SK-N-SH (cell line): Measurements from ENCODE around the gene RND2. TPM values are rescaled to one million over a fixed set of nuclear protein-coding genes. Genes with fewer than 3 reads are reported as not detected.
A peak's percentile ranks its signal among the peaks of the same experiment; 100 is the strongest.

Experiments used
- CTCF ChIA-PET: fragments of 300-600, 350-600 bp; formaldehyde crosslinking; extraction: SDS; loops from one replicate; lab custom pipeline; 2021; lab: Yijun Ruan, JAX
- POLR2A ChIA-PET: fragments of 350-600 bp; sonication (Branson Sonifier 250); formaldehyde crosslinking; extraction: SDS; loops from one replicate; lab custom pipeline; 2020; ENCODE audit warnings: antibody characterized with exemption, inconsistent platforms; lab: Yijun Ruan, JAX
- DNase-seq: peaks from one replicate; pipeline ENCODE4 v3.0.0; 2012
- H2AFZ ChIP-seq: fragments of 200-600 bp; sonication (generic); 2 replicates; pipeline ENCODE4 v1.8.1; 2016; ENCODE audit warnings: antibody characterized with exemption, mild to moderate bottlenecking, low read depth
- H3F3A ChIP-seq: fragments of 200-600 bp; sonication (generic); replicated peaks from 2 replicates; pipeline ENCODE3; 2016; ENCODE audit warnings: antibody characterized with exemption, mild to moderate bottlenecking; ENCODE audit not compliant: insufficient read depth
- H3K27ac ChIP-seq, 2 experiments: fragments of 200-500 bp in 1 of 2; fragments of 200-600 bp in 1 of 2; sonication (Bioruptor generic) in 1 of 2; sonication (generic), shearing (Covaris generic) in 1 of 2; 2 replicates each; pipeline versions ENCODE4 v1.5.1 to v1.6.1; 2014 to 2016; ENCODE audit warnings: low read depth in 2 of 2, inconsistent platforms in 1 of 2, low read length in 1 of 2, mild to moderate bottlenecking in 1 of 2, mixed read lengths in 1 of 2
- H3K27me3 ChIP-seq: fragments of 200-600 bp; sonication (generic), shearing (Covaris generic); 2 replicates; pipeline ENCODE4 v1.6.1; 2016; ENCODE audit warnings: mixed run types; ENCODE audit not compliant: insufficient read depth
- H3K36me3 ChIP-seq, 2 experiments: fragments of 200-500 bp in 1 of 2; fragments of 200-600 bp in 1 of 2; sonication (Bioruptor generic) in 1 of 2; sonication (generic) in 1 of 2; replicated peaks in 1 of 2; 2 replicates each; pipeline versions ENCODE3 to v1.5.1; 2014 to 2016; ENCODE audit warnings: low read length in 1 of 2, mild to moderate bottlenecking in 1 of 2; ENCODE audit not compliant: insufficient read depth in 2 of 2, control insufficient read depth in 1 of 2
- H3K4me1 ChIP-seq, 2 experiments: fragments of 200-500 bp in 1 of 2; fragments of 200-600 bp in 1 of 2; sonication (Bioruptor generic) in 1 of 2; sonication (generic), shearing (Covaris generic) in 1 of 2; 2 replicates each; pipeline versions ENCODE4 v1.5.1 to v1.6.1; 2014 to 2016; ENCODE audit warnings: low read depth in 1 of 2, low read length in 1 of 2, mixed run types in 1 of 2; ENCODE audit not compliant: insufficient read depth in 2 of 2, control insufficient read depth in 1 of 2
- H3K4me2 ChIP-seq: fragments of 200-600 bp; sonication (generic), shearing (Covaris generic); 2 replicates; pipeline ENCODE4 v1.6.1; 2017; ENCODE audit warnings: mixed run types
- H3K4me3 ChIP-seq, 2 experiments: fragments of 200-500 bp in 1 of 2; fragments of 200-600 bp in 1 of 2; sonication (Bioruptor generic) in 1 of 2; sonication (generic), shearing (Covaris generic) in 1 of 2; 2 replicates each; pipeline versions ENCODE4 v1.5.1 to v1.8.1; 2014 to 2016; ENCODE audit warnings: low read depth in 2 of 2, inconsistent platforms in 1 of 2, low read length in 1 of 2, mild to moderate bottlenecking in 1 of 2, mixed read lengths in 1 of 2, moderate library complexity in 1 of 2
- H3K79me2 ChIP-seq: fragments of 200-600 bp; sonication (generic); 2 replicates; pipeline ENCODE4 v1.8.1; 2017; ENCODE audit warnings: mild to moderate bottlenecking; ENCODE audit not compliant: insufficient read depth
- H3K9ac ChIP-seq: fragments of 200-600 bp; sonication (generic); 2 replicates; pipeline ENCODE4 v1.6.1; 2017; ENCODE audit warnings: mixed run types
- H3K9me2 ChIP-seq: fragments of 200-600 bp; sonication (generic); 2 replicates; pipeline ENCODE4 v1.6.1; 2017; ENCODE audit warnings: mixed run types
- H3K9me3 ChIP-seq: fragments of 200-600 bp; sonication (generic); 2 replicates; pipeline ENCODE4 v1.6.1; 2017; ENCODE audit warnings: mixed run types, mild to moderate bottlenecking, moderate library complexity
- H4K20me1 ChIP-seq: fragments of 200-600 bp; sonication (generic); 2 replicates; pipeline ENCODE4 v1.6.1; 2017; ENCODE audit warnings: mild to moderate bottlenecking, mixed run types; ENCODE audit not compliant: insufficient read depth
- CHD2 ChIP-seq: fragments of 150-350 bp; IDR thresholded peaks from 2 replicates; pipeline ENCODE4 v1.6.1; 2018; ENCODE audit warnings: low read length; ENCODE audit not compliant: partially characterized antibody
- ELF1 ChIP-seq: IDR thresholded peaks from 2 replicates; pipeline ENCODE4 v1.4.0; 2012
- FOXJ3 ChIP-seq: sonication (generic); formaldehyde crosslinking; IDR thresholded peaks from 2 replicates; pipeline ENCODE4 v1.5.1; 2020; ENCODE audit warnings: mild to moderate bottlenecking, missing genetic modification reagents
- GABPA ChIP-seq: IDR thresholded peaks from 2 replicates; pipeline ENCODE4 v1.4.0; 2012; ENCODE audit warnings: low read depth, mild to moderate bottlenecking
- MEF2A ChIP-seq: IDR thresholded peaks from 2 replicates; pipeline ENCODE4 v1.4.0; 2012; ENCODE audit warnings: low read depth, borderline replicate concordance
- MXI1 ChIP-seq: IDR thresholded peaks from 2 replicates; pipeline ENCODE4 v1.6.1; 2012; ENCODE audit warnings: mild to moderate bottlenecking, low read depth, low read length, improper control_type of control experiment
- PBX3 ChIP-seq: IDR thresholded peaks from 2 replicates; pipeline ENCODE4; 2012
- POLR2AphosphoS5 ChIP-seq: IDR thresholded peaks from 2 replicates; pipeline ENCODE4 v1.6.1; 2012; ENCODE audit warnings: low read depth, low read length
- REST ChIP-seq: IDR thresholded peaks from 2 replicates; pipeline ENCODE4 v1.6.1; 2012; ENCODE audit warnings: mild to moderate bottlenecking, low read depth, low read length, moderate library complexity
- RFX5 ChIP-seq: IDR thresholded peaks from 2 replicates; pipeline ENCODE4 v1.6.1; 2012; ENCODE audit warnings: mild to moderate bottlenecking, improper control_type of control experiment, low read length
- SIN3A ChIP-seq: IDR thresholded peaks from 2 replicates; pipeline ENCODE4 v1.6.1; 2012; ENCODE audit warnings: low read depth, mild to moderate bottlenecking, low read length, moderate library complexity, borderline replicate concordance
- TAF1 ChIP-seq: IDR thresholded peaks from 2 replicates; pipeline ENCODE4 v1.6.1; 2012; ENCODE audit warnings: low read depth, mild to moderate bottlenecking, low read length, moderate library complexity, borderline replicate concordance
- TEAD4 ChIP-seq: IDR thresholded peaks from 2 replicates; pipeline ENCODE4 v1.4.0; 2012; ENCODE audit warnings: mild to moderate bottlenecking, borderline replicate concordance; ENCODE audit not compliant: insufficient read depth
- YY1 ChIP-seq: IDR thresholded peaks from 2 replicates; pipeline ENCODE4 v1.4.0; 2012; ENCODE audit warnings: low read depth, mild to moderate bottlenecking
- WGBS: methylation state at CpG from one replicate; pipeline ENCODE4 v1.1.6; 2017; ENCODE audit warnings: low lambda C conversion rate; 5-methylcytosine and 5-hydroxymethylcytosine counted together
- polyA plus RNA-seq, 3 experiments: library from polyadenylated mRNA; depleted of rRNA; stranded (reverse); fragments of >200 nt; gene quantifications; 2 replicates each; pipeline ENCODE4 v1.2.3, GENCODE V29; 2012

Gene RND2
- polyA plus RNA-seq, 1 of the 3 experiments (the other 2 are of a cell fraction), result 8.9 TPM

GRCh38 chr17:42980274-42980765, 44.7 kb upstream of the RND2 start, which contains the start of gene RUNDC1:
TSS of gene RUNDC1 (plus strand) at chr17:42980565. CDS start at chr17:42980577, 12 bp downstream.
- Histone ChIP-seq H3K36me3 (peaks cover 4 to 8% of the 10 kb centered on the region in 2 experiments), H3F3A (peaks cover 8% of the 10 kb centered on the region), H3K79me2 (peaks cover 51% of the 10 kb centered on the region), H3K4me2 (peak within 1 kb of the TSS; percentile 81), H3K27ac (peak within 1 kb of the TSS; percentile 69 to 87), H3K4me3 (peak within 1 kb of the TSS; percentile 71 to 97), H4K20me1 (peaks cover 5% of the 10 kb centered on the region; the same call in 1 of the 2 replicates), H2AFZ (peak within 1 kb of the TSS; percentile 90), H3K9me3 (no peaks in the 10 kb centered on the region), H3K9ac (peak within 1 kb of the TSS; percentile 81), H3K9me2 (no peaks in the 10 kb centered on the region), H3K4me1 (peaks cover 10 to 12% of the 10 kb centered on the region in 2 experiments; a peak in 2 of 4 replicates), H3K27me3 (no peaks in the 10 kb centered on the region)
- ChIA-PET POLR2A (interaction anchor here (0.6 to 1.8 kb wide), 2 partner anchors 15 to 18 kb away, joined by 5 to 11 read pairs; partner anchors contain the start of gene RPL27), CTCF (no interaction called here)
- DNase-seq, result peak; percentile 98
- WGBS, result 1% methylated on average over 27 of the region's 39 CpGs
- TF ChIP-seq CHD2, result no peak
- TF ChIP-seq MXI1, result peak; percentile 91
- 0 out of 2 replicates have a peak, but pooled peaks have one; percentile 49 for TF ChIP-seq FOXJ3 (CRISPR knock-in tag)
- TF ChIP-seq SIN3A, result peak; percentile 79; the same call in 1 of the 2 replicates
- TF ChIP-seq RFX5, result 0 out of 2 replicates have a peak, but pooled peaks have one; percentile 55
- no peak for TF ChIP-seq PBX3
- TF ChIP-seq POLR2AphosphoS5, result peak; percentile 65
- peak; percentile 65 for TF ChIP-seq GABPA
- peak; percentile 95 for TF ChIP-seq YY1
- TF ChIP-seq TEAD4, result no peak
- TF ChIP-seq MEF2A, result no peak
- TF ChIP-seq ELF1, result peak; percentile 90
- TF ChIP-seq TAF1, result peak; percentile 78
- TF ChIP-seq REST, result 0 out of 2 replicates have a peak, but pooled peaks have one; percentile 6
